Heart right ventricle (tissue), 16 donors: ENCODE measurements around the gene TRAP1. TPM values are rescaled to one million over a fixed set of nuclear protein-coding genes. Genes with fewer than 3 reads are reported as not detected.

Source experiments
- ATAC-seq, 8 donors: fragments of 200-7000 bp; cut with Tn5 transposase; one replicate each; pipeline ENCODE4 v1.9.1; 2020; ENCODE audit warnings: mild to moderate bottlenecking in 8 of 8, moderate library complexity in 8 of 8, moderate number of reproducible peaks in 1 of 8
- DNase-seq, 2 donors: peaks; one replicate each; pipeline ENCODE4 v3.0.0-alpha.2; 2020
- H3K27ac ChIP-seq, 10 donors: fragments of 200-600 bp; sonication (generic) in 2 of 10; one replicate each; pipeline versions ENCODE4 v1.5.0 to v1.8.0; 2020 to 2022; ENCODE audit warnings: mild to moderate bottlenecking in 3 of 10
- H3K27me3 ChIP-seq, 7 donors: fragments of 200-600 bp; one replicate each; pipeline ENCODE4 v1.8.0; 2021 to 2022; ENCODE audit warnings: mild to moderate bottlenecking in 2 of 7
- H3K36me3 ChIP-seq, 9 donors: fragments of 200-600 bp; sonication (generic) in 1 of 9; one replicate each; pipeline versions ENCODE4 v1.5.0 to v1.8.0; 2020 to 2022; ENCODE audit warnings: mild to moderate bottlenecking in 2 of 9
- H3K4me1 ChIP-seq, 9 donors: fragments of 200-600 bp; sonication (generic) in 1 of 9; one replicate each; pipeline versions ENCODE4 v1.5.0 to v1.8.0; 2020 to 2022; ENCODE audit warnings: mild to moderate bottlenecking in 4 of 9
- H3K4me3 ChIP-seq, 10 donors: fragments of 200-600 bp; sonication (generic) in 2 of 10; one replicate each; pipeline versions ENCODE4 v1.5.0 to v1.8.0; 2020 to 2022; ENCODE audit warnings: mild to moderate bottlenecking in 7 of 10, moderate library complexity in 2 of 10
- H3K9me3 ChIP-seq, 11 donors: fragments of 200-600 bp in 10 of 11; sonication (generic) in 2 of 11; one replicate each; pipeline versions ENCODE4 v1.5.0 to v1.8.0; 2013 to 2022; ENCODE audit warnings: mild to moderate bottlenecking in 2 of 11, control low read depth in 1 of 11, moderate library complexity in 1 of 11
- CTCF ChIP-seq, 9 donors: fragments of 200-600 bp; sonication (generic) in 2 of 9; IDR thresholded peaks; one replicate each; pipeline versions ENCODE4 v1.5.0 to v1.8.0; 2021 to 2022; ENCODE audit warnings: antibody characterized with exemption in 9 of 9, mild to moderate bottlenecking in 5 of 9, moderate library complexity in 1 of 9
- WGBS, 2 donors: extraction: QIAGEN DNeasy Blood & Tissue Kit; methylation state at CpG; one replicate each; pipeline ENCODE4 v1.1.7; 2013; ENCODE audit warnings: inconsistent platforms in 1 of 2; 5-methylcytosine and 5-hydroxymethylcytosine counted together
- intact Hi-C, 10 donors: fragments of 100-400 bp; cut with DNase I; formaldehyde crosslinking; loops; one replicate each; pipeline versions ENCODE4 v1.11.1 to v1.14.2; 2022
- polyA plus RNA-seq, 2 donors: library from polyadenylated mRNA; stranded (reverse); fragments of 200-250 nt; gene quantifications; one replicate each; pipeline ENCODE4 v1.2.3, GENCODE V29; 2013
- total RNA-seq, 10 donors: library from RNA; stranded (reverse); fragmentation: NEBNext Ultra II Directional in 3 of 10; extraction: Animal tissue kit (Norgen Biotek cat#: 25700) in 3 of 10; gene quantifications; one replicate each; pipeline versions ENCODE4 v1.2.1 to v1.2.4, GENCODE V29; 2021 to 2023
- donor health status: Arrhythmogenic right ventricular cardiomyopathy.
- donor health status: ischemic (EF 13 %, LVEDD 7.1; RV severe dilation, severe dysfunction).
- donor health status: healthy with polysubstance abuse.
- donor health status: DM: no; HTN: yes; CAD: no.
- donor health status: DM: no; HTN: no; CAD: no.
- donor health status: ischemic (EF 25% LVEDD 6.9; RV normal size, moderate dysfunction).
- donor health status: ischemic (EF 25% LVEDD 5.7; RV mildly dilated, moderate dysfunction).
- donor health status: healthy.
- donor health status: DM: yes; HTN: yes; CAD: no.
- donor health status: Ischemic cardiomyopathy.
- donor health status: ischemic (EF 35%, LVEDD 5.7; RV mildly dilated, moderate dysfunction).
- donor health status: nonischemic (EF 11% LVEDD 7.7; RV severe dilation, severe dysfunction).
- donor health status: DM: yes; HTN: yes; CAD: no.
- donor health status: PGD.
- donor health status: ischemic (EF 29% LVEDD 5.4; RV normal size, mild dysfunction).
- donor health status: nonischemic (EF 23%, LVEDD 6.1; RV moderate dilation, normal function).

The TRAP1 gene
- total and polyA plus RNA-seq, 12 donors, result 57.3 to 148 (median 120) TPM

- no peak for TF ChIP-seq CTCF (IDR thresholded peaks at IDR 0.05)
- H3K9me3 ChIP-seq, result no peaks in the 10 kb centered on the region
- H3K27me3 ChIP-seq, result no peaks in the 10 kb centered on the region
- H3K27ac ChIP-seq, result no peak overlapping the region
- no peak overlapping the region for H3K4me3 ChIP-seq
- peaks cover 0 to 80% (median 14%) of the 10 kb centered on the region in 9 donors for H3K36me3 ChIP-seq
- peaks cover 0 to 14% (median 11%) of the 10 kb centered on the region in 9 donors for H3K4me1 ChIP-seq
- DNase-seq (no peak), ATAC-seq (no peak)
- 93 to 97% methylated on average over 11 of the region's 11 CpGs for WGBS, 2 donors
- intact Hi-C loops, result no loop called here
Observed at GRCh38 chr16:3671424-3671823, 45.9 kb downstream of the TRAP1 start.

- intact Hi-C loops, result no loop called here
- no peak overlapping the region for H3K27ac ChIP-seq
- no peaks in the 10 kb centered on the region for H3K27me3 ChIP-seq
- no peak for DNase-seq
- ATAC-seq, result no peak
- peaks cover 0 to 7% (median 5%) of the 10 kb centered on the region in 9 donors for H3K4me1 ChIP-seq
- no peak for TF ChIP-seq CTCF (IDR thresholded peaks at IDR 0.05)
- no peaks in the 10 kb centered on the region for H3K9me3 ChIP-seq
- H3K4me3 ChIP-seq, result no peak overlapping the region
- peaks cover 0 to 78% (median 17%) of the 10 kb centered on the region in 9 donors for H3K36me3 ChIP-seq
- WGBS, 2 donors, result 93% methylated on average over 13 of the region's 13 CpGs
Observed at GRCh38 chr16:3670711-3671110, 46.6 kb downstream of the TRAP1 start.

GRCh38 chr16:3669082-3669481, 48.2 kb downstream of the TRAP1 start:
- no peak for DNase-seq
- Histone ChIP-seq H3K4me1 (no peaks in the 10 kb centered on the region), H3K9me3 (no peaks in the 10 kb centered on the region), H3K36me3 (peaks cover 0 to 78% (median 25%) of the 10 kb centered on the region in 9 donors), H3K27me3 (no peaks in the 10 kb centered on the region), H3K27ac (no peak overlapping the region), H3K4me3 (no peak overlapping the region)
- intact Hi-C loops, result no loop called here
- 88% methylated on average over 10 of the region's 10 CpGs for WGBS, 2 donors
- ATAC-seq, result no peak
- TF ChIP-seq CTCF (IDR thresholded peaks at IDR 0.05), result no peak

GRCh38 chr16:3668626-3669025, 48.7 kb downstream of the TRAP1 start:
- Histone ChIP-seq H3K4me1 (no peaks in the 10 kb centered on the region), H3K27ac (no peak overlapping the region), H3K9me3 (no peaks in the 10 kb centered on the region), H3K36me3 (peaks cover 0 to 76% (median 23%) of the 10 kb centered on the region in 9 donors), H3K27me3 (no peaks in the 10 kb centered on the region), H3K4me3 (no peak overlapping the region)
- DNase-seq (no peak), ATAC-seq (no peak)
- 92 to 93% methylated on average over 11 of the region's 11 CpGs for WGBS, 2 donors
- intact Hi-C loops, result no loop called here
- TF ChIP-seq CTCF (IDR thresholded peaks at IDR 0.05), result no peak
